ENCODE measurements around the gene FBLN5.

DNA sequence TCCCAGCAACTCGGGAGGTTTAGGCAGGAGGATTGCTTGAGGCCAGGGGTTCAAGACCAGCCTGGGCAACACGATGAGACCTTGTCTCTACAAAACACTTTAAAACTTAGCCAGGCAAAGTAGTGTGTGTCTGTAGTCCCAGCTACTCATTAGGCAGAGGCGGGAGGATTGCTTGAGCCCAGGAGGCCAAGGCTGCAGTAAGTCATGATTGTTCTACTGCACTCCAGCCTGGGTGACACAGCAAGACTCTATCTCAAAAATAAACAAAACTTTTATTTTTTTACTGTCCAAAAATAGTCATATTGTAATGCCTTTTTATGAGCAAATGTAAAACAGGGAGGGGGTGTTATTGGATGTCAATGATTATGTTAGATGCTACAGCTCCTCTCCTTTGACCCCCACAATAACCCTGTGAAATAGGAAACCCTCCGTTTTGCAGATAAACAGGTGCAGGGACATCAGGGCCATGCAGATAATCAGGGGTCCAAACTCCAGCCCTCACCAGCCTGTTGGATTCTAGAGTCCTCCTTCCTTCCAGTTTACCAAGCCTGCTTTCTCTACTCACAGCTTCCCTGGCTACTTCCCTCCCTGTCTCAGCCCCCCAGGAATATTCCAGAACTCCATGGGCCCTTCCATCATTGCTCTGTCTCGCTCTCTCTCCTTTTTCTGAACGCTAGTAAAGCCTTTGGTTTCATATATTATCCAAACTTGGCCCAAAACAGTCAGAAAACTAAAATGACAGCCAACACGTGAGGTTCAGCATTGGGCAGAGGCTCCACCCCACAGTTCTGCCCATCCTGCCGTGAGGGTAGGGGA lies 5.9 kb upstream of the FBLN5 start:
- TF ChIP-seq POLR2AphosphoS5 (IDR thresholded peaks at IDR 0.05) = no peak
- TF ChIP-seq, protein P1, sequence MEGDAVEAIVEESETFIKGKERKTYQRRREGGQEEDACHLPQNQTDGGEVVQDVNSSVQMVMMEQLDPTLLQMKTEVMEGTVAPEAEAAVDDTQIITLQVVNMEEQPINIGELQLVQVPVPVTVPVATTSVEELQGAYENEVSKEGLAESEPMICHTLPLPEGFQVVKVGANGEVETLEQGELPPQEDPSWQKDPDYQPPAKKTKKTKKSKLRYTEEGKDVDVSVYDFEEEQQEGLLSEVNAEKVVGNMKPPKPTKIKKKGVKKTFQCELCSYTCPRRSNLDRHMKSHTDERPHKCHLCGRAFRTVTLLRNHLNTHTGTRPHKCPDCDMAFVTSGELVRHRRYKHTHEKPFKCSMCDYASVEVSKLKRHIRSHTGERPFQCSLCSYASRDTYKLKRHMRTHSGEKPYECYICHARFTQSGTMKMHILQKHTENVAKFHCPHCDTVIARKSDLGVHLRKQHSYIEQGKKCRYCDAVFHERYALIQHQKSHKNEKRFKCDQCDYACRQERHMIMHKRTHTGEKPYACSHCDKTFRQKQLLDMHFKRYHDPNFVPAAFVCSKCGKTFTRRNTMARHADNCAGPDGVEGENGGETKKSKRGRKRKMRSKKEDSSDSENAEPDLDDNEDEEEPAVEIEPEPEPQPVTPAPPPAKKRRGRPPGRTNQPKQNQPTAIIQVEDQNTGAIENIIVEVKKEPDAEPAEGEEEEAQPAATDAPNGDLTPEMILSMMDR (IDR thresholded peaks at IDR 0.05) = no peak

Data from sigmoid colon (tissue), 4 donors.